ENCODE data around the gene SIVA1.

The SIVA1 gene

GRCh38 chr14:104770072-104770579 is 17.2 kb downstream of the SIVA1 start:
- H3K27me3 ChIP-seq (ENCODE audit: insufficient read depth, poor library complexity, severe bottlenecking) = no peaks in the 10 kb centered on the region
- peaks cover 6% of the 10 kb centered on the region for H3K9me3 ChIP-seq (ENCODE audit: severe bottlenecking)
- ATAC-seq (ENCODE audit: low read depth) = no peak
- no peak for TF ChIP-seq CTCF (IDR thresholded peaks at IDR 0.05; ENCODE audit: poor library complexity, severe bottlenecking)
- peaks cover 39% of the 10 kb centered on the region for H3K36me3 ChIP-seq (ENCODE audit: low read depth)
- no peak overlapping the region for H3K27ac ChIP-seq (ENCODE audit: poor library complexity, severe bottlenecking)
- no peak for DNase-seq (ENCODE audit: low spot score)
- no peaks in the 10 kb centered on the region for H3K4me1 ChIP-seq (ENCODE audit: insufficient read depth, poor library complexity, severe bottlenecking)
- H3K4me3 ChIP-seq (ENCODE audit: severe bottlenecking) = no peak overlapping the region

- Histone ChIP-seq H3K4me1 (ENCODE audit: insufficient read depth, poor library complexity, severe bottlenecking) (no peaks in the 10 kb centered on the region), H3K4me3 (ENCODE audit: severe bottlenecking) (no peak overlapping the region), H3K27ac (ENCODE audit: poor library complexity, severe bottlenecking) (no peak overlapping the region), H3K36me3 (ENCODE audit: low read depth) (peaks cover 45% of the 10 kb centered on the region), H3K27me3 (ENCODE audit: insufficient read depth, poor library complexity, severe bottlenecking) (no peaks in the 10 kb centered on the region), H3K9me3 (ENCODE audit: severe bottlenecking) (peaks cover 6% of the 10 kb centered on the region)
- ATAC-seq (ENCODE audit: low read depth) (no peak), DNase-seq (ENCODE audit: low spot score) (no peak)
- peak; percentile 36 for TF ChIP-seq CTCF (IDR thresholded peaks at IDR 0.05; ENCODE audit: poor library complexity, severe bottlenecking)
These were observed 17.9 kb downstream of the SIVA1 start for GRCh38 chr14:104770851-104771272.

- no peak for TF ChIP-seq CTCF (IDR thresholded peaks at IDR 0.05; ENCODE audit: poor library complexity, severe bottlenecking)
- no peaks in the 10 kb centered on the region for H3K4me1 ChIP-seq (ENCODE audit: insufficient read depth, poor library complexity, severe bottlenecking)
- no peak overlapping the region for H3K27ac ChIP-seq (ENCODE audit: poor library complexity, severe bottlenecking)
- DNase-seq (ENCODE audit: low spot score) (no peak), ATAC-seq (ENCODE audit: low read depth) (no peak)
- H3K36me3 ChIP-seq (ENCODE audit: low read depth) = peaks cover 50% of the 10 kb centered on the region
- no peaks in the 10 kb centered on the region for H3K27me3 ChIP-seq (ENCODE audit: insufficient read depth, poor library complexity, severe bottlenecking)
- no peak overlapping the region for H3K4me3 ChIP-seq (ENCODE audit: severe bottlenecking)
- H3K9me3 ChIP-seq (ENCODE audit: severe bottlenecking) = peaks cover 3% of the 10 kb centered on the region
These were observed 18.4 kb downstream of the SIVA1 start for GRCh38 chr14:104771374-104771773.

GRCh38 chr14:104771918-104772706 is 19.2 kb downstream of the SIVA1 start:
- no peaks in the 10 kb centered on the region for H3K4me1 ChIP-seq (ENCODE audit: insufficient read depth, poor library complexity, severe bottlenecking)
- TF ChIP-seq CTCF (IDR thresholded peaks at IDR 0.05; ENCODE audit: poor library complexity, severe bottlenecking) = no peak
- ATAC-seq (ENCODE audit: low read depth) (no peak), DNase-seq (ENCODE audit: low spot score) (no peak)
- H3K4me3 ChIP-seq (ENCODE audit: severe bottlenecking) = no peak overlapping the region
- no peaks in the 10 kb centered on the region for H3K27me3 ChIP-seq (ENCODE audit: insufficient read depth, poor library complexity, severe bottlenecking)
- H3K9me3 ChIP-seq (ENCODE audit: severe bottlenecking) = no peaks in the 10 kb centered on the region
- H3K27ac ChIP-seq (ENCODE audit: poor library complexity, severe bottlenecking) = no peak overlapping the region
- peaks cover 56% of the 10 kb centered on the region for H3K36me3 ChIP-seq (ENCODE audit: low read depth)
